SIG-M5 treated with dmso at 0.1 percent for 504 hours (cell line): ENCODE data around the gene TSPOAP1.

Source experiments
- DNase-seq: peaks from one replicate; lab custom pipeline; 2025; ENCODE audit not compliant: unreplicated experiment; lab: John Stamatoyannopoulos, UW

TSPOAP1 gene

DNA sequence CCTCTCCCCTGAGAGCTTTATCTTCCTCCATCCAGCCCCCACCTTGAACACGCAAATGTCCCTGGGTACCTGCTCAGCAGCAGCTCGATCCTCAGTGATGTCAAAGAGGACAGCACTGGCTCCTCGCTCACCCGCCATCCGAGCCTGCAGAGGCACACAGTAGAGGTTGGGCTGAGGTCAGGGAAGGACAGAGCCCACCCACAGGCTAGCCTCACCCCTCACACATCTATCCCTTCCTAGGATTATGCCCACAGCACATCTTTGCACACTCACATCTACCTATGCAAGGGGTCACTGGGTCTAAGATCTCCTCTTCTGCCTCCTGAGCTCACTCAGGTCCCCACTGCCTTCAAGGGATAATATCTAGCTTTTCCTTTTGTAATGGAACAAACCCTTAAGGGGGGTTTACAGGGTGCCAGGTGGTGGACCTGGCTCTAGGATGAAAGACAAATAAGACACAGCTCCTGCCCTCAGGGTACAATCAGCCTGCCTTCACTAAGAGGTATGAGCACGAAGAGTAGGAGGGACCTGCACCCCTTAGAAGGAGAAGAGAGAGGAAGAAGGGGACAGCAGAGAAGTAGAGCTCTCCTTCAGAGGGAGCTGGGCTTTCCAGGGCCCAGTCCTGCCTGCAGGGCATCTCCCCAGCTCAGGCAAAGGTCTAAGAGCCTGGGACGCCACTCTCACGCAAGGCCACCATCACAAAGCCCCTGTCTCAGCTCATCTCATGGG is 35.0 kb upstream of the TSPOAP1 start:
- no peak for DNase-seq

DNA sequence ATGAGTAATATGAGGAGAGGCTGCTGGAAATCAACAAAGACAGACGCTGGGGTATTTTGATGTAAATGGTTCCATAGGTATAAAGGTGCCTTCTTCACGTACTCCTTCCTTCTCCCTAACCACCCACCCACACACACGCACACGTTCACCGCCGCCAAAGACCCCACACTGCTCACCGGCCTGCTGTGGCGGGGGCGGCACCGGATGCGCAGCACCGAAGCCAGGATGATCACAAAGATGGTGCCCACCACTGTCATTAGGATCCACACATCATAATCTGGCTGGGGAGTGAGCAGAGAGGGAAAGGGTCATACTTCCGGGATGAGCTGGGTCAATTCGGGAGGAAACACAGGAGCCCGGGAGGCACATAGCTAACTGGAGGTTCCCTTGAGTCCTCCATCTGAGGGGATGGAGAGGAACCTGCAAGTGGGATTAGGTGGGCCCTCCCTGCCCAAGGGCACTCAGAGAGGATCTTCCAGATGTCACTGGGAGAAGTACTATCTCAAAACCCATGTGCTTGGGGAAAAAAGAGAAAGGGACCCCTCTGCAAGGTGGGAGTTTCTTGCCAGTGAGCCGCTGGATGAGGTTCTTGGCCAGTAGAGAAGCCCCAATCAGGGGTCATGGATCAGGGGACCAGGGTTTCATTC is 33.9 kb upstream of the TSPOAP1 start:
- no peak for DNase-seq

DNA sequence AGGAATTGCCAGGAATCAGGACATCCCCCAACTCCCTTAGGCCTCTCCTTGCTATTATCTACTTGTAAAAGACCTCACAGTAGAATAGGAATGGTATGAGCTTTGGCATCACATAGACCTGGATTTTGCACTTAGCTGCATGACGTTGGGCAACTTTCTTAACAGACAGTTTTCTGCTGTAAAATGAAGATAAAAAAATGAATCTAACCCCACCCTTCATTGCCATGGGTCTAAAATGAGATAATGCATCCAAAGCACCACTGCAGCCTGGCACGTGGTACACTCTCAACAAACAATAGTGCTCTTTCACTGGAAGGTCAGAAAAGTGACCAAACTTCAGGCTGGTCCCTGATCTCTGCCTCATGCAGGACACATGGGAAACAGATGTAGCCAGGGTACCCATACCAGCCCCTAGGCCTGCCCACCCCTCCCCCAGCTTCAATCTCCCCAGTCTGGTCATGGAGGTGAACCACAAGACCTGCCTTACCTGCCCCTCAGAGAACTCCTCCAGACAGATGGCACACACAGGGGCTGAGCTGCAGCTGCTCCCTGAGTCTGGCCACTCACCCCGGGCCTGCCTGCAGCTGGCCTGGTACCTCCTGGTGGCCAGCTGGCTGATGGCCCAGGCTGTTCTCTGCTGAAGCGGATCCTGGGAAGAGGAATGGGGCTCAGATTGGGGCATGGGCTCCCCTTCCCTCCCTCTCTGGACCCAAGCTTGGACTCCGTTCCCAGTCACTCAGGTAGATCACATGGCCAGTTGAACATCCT is 31.9 kb upstream of the TSPOAP1 start:
- no peak for DNase-seq

DNA sequence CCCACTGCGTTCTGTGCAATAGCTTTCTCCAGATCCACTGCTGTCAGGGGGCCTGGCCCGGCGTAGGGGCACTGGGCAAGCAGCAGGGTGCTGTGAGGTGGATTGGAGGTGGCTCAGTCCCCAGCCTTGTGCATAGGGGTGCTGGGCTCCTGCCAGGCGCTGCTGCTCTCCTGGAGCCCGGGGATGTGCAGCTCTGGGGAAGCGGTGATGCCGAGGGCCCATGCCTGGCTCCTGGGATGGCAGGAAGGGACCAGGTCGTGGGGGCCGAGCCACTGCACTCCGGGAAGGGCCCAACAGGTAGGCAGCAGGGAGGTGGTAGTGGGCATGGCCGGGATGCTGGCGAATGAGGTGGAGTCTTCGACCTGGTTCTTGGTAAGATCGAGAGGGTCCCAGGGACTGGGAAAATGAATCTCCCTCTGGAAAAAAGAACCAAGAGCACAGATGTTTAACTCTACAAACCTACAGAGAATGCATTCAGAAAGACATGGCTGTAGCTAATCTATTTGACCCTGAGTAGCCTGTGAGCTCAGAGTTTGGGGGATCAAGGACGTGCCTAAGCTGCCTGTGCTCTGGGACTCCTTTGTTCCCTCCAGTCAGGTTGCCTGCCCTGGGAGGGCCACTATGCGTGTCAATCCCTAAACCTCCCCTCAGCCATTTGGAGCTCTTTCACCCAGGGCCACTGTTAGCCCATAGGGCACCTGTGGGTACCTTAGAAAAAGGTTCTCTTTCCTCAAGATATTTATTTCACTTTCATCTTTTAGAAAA is 30.0 kb upstream of the TSPOAP1 start:
- no peak for DNase-seq

DNA sequence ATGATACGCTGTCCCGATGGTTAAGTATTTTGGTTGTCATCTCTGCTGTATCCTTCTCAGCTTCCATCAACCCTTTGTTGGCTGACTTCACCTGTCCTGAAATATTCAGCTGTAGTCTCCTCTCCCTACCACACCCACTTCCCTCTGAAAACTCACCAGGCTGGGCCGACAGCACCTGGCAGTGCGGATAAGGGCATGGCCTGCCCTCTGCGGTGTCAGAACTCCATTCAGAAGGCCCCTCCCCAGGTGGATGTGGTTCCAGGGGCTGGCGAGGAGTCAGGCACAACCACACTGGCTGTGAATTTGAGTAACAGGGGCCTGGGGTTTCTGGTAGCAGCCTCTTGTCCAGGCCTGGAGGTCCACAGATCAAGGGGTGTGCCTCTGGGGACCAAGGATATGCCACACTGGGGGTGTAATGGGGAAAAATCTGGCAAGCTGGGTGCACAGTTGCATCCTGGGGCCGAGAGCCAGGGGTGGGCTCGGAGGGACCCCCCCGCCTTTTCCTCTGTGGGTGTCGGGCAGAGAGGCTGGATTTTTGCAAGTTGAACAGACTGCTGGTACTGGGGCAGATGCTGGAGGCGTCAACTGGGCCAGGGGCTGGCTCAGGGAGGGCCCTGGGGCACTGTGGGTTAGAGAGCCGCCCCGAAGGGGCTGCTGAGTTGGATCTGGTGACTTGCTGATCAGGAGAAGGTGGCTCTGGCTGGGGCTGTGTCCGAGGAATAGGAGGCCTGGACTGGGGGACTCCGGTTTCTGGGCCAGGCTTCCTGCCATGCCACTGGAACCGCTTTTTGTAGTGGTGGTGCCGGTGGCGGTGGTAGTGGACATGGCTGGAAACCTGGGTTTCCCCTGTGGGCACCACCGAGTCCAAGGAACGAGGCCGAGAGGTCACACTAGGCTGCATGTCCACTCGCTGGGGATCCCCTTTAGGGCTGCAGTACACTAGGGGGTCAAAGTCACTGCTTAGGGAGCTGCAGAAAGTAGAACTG is 29.0 kb upstream of the TSPOAP1 start:
- no peak for DNase-seq

DNA sequence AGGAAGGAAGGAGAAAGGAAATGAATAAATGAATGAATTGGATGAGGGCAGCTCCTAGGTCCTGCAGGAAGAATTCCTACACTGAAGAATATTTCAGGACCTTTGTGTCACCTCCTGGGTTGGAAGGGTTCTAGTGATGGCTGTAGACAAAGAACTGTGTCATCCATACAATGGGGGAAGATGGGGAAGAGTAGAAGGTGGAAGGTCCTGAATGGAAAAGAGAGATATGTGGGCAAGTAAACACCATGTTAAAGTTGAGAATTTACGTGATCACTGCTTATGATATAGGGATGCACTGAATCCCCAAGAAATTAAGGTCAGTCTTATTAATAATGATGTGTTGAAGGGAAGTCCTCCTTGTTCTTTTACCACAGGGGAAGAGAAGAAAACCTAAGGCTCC is 27.6 kb upstream of the TSPOAP1 start:
- no peak for DNase-seq

DNA sequence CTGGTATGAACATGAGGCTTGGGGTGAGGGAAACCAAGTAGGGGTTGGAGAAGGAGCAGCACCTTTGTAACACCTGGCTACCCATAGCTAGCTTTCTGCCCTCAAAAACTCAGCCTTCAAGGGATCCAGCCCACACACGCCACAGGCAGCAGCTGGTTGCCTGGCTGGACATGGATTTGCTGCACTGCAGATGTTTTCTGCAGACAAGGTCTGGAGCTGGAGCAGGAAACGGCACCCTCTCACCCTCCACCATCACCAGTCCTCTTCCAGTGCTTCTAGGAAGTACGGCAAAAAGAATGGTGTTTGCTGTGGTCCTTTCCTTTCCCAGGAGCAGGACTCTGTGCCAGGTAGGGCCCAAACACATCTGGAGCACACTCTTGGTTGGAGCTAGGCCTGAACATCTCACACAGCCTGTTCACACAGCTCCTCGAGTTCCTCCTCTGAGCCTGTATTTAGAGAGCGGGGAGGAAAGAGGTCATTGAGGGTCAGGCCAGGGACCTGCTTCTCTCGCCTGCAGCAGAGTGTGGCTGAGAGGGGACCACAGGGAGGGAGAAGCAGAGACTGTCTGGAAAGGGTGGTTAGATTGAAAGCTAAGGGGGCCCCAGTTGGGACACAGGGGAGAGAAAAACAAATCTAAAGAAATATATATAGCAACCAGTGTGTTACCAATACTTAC is 26.1 kb upstream of the TSPOAP1 start:
- DNase-seq = no peak

DNA sequence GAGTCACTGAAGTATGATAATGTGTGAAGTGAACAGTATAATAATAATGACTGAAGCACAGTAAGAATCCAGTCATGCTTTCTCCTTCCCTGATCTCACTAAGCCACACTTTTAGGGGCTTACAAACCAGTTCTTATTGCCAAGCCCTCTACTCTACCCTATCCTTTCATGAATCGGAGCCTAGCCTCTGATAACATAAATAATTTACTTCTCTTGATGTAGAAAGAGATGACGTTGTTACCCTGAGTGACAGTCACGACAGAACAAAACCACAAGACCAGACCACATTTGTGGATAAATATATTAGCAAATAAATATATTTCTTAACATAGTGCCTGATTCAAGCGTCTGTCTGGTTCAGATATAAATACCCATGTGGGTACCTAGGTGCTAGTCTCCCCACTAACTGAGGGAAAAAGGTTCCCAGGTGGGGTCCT is 24.8 kb upstream of the TSPOAP1 start:
- no peak for DNase-seq

DNA sequence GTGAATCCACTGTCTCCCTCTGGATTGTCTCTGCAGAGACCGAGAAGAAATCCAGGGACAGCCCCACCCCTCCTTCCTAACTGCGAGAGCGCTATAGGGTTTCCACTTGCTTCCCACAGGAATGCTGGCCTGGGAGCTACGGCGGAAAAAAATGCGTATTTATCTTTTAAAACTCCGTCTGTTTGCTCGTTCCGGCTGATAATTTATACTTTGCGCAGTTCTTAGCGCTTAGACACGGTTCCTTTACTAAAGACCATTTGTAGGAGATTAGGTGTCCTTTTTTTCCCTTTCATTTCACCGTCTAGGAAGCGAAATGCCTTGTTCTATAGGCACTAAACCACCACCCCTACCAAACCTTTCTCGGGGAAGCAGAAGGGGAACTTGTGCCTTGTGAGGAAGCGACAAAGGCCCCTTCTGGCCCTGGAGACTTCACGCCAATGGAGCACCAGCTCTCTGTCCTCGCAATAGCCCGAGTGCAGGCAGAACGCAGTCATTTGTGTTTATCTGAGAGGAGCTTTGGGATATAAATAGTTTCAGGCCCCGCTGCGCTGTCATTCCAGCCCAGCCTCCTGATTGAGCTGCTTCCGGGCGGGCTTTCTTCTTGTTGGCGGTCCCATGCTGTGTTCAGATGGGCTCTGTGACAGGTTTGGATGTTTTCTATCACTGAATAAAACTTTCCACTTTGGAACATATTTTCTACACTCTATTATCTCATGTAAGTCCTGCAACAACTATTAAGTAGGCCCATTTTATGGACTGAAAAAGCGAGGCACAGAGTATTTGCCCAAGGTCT is 24.2 kb upstream of the TSPOAP1 start:
- DNase-seq = peak; percentile 76

DNA sequence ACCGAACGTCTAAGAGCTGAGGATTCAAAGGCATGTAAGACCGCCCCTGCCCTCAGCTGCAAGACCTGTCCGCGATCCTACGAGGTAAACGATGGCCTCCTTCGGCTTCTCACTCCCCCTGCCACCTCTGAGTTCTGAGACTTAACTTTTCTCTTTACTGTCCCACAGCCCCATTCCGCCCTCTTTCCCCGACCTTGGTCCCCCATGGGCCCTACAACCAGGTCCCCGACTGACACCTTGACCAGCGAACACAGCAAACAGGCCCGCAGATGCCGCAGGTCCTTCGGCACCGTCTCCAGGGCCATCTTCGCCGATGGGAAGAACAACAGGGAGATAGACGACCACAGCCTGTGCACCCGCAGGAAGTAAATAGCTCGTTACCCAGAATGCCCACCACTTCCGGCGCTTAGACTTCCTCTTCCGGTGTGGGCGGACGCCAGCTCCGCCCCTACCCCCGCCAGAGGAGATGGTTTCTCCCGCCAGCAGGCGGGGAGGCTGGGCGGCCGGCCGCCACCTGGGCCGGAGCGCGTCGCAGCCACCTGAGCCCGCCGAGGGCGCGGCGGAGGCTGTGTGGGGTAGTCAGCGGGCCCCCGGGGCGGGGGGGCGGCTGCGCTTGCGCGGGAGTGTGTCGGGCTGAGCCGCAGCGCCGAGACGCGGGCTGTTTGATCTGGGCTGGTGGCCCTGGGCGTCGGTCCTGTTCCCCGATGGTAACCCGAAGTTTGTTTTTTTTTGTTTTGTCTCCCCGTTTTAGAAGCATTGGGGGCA is 23.4 kb upstream of the TSPOAP1 start, which contains the start of gene SUPT4H1:
SUPT4H1 (minus strand) TSS at position 371 of the 765 bp plus-strand sequence; CDS start at position 305, 66 bp downstream.
- DNase-seq = peak; percentile 98

DNA sequence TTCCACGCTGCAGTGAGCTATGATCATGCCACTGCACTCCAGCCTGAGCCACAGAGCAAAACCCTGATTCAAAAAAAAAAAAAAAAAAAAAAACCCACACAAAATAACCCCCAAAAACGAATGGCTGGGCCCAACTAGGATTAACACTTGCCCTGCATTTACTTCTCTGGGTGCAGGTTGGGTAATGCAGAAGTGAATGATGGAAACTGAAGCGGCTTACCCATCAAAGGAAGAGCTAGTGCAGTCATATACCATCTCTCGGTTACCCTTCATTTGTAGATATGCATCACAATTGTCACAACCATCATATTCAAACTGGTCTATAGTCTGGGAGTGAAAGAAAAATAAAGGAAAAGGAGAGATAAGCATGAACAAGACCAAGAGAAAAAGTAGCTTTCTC is 22.6 kb upstream of the TSPOAP1 start:
- DNase-seq = no peak

DNA sequence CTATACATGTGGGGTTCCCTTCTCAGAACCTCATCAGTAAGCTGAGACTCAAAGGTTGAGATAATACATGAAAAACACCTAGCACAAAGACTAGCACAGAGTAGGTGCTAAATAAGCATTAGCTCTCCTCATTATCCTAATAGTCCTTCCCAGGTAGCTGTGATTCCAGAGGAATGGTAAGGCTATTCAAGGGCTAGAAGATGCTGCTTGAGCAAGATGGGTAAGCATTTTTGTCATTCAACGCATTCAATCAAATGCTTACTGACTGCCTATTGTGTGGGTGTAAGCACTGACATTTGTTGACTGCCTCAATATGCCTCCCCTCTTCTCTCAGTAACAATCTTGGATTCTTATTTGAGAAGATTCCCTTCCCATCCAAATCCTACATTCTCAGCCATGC is 19.4 kb upstream of the TSPOAP1 start:
- DNase-seq = no peak

DNA sequence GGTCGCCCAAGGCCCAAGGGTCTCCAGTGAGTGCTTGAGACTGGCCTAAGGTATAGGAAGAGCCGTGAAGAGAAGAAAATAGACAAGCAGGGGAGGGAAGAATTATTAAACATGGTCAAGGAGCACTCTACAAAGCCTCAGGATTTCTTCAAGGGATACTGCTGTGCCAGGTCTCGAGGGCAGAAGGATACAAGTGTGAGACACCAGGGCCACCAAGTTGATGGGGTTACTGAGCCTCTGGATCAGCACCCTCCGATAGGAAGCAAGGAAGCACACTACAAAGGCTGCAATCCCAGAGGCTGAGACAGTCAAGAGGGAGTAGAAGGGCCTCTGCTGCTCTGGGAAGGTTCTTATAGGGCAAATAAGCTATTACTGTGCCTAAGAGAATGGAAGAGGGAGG is 16.9 kb upstream of the TSPOAP1 start:
- no peak for DNase-seq

DNA sequence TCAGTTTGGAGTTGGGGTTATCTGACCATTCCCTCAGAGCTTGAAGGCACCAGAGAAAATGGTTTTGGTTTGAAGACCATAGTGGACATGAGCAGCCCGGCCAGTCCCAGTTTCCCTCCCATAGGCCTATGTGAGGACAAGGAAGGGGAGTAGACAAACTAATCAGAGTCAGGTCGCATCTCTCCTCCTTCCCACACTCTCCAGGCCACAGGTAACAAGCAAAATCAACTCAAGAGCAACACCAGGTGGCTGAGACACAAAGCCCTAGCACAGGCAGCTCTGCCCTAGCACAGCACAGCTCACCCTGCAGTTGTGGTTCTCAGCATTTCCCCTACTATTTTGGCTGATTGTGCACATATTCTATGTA is 16.2 kb upstream of the TSPOAP1 start:
- no peak for DNase-seq

DNA sequence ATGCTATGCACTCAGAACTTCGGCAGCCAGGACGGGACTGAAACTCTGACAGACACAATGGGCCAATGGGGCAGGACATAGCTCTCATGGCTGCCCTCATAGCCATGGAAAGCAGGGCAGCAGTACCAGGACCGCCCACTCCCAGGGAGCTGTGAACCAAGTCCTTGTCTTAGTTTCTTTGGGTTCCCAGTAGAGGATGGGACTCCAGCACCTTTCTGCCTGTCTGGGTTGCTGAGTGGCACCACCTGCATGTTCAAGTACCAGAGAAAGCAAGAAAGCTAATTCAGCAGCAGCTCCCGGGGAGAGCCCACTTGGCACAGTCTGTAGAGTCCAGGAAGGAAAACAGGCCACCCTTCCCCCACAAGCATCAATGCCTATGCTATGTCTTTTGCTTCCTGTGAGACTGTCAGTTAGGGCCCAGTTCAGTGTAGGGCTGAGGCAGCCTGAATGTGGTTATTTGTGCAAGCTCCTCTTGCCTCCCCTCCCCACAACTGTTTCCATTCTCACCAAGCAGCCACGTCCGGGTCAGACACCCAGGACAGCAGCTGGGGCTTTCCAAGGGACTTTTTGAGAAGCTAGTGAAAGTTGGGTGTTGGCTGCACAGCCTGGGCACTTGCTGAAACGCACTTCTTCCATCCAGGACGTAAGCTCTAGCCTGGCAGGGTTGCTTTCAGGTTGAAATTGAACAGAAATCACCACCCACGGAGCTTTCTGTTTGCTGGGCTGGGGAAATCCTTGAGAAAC is 15.6 kb upstream of the TSPOAP1 start:
- peak; percentile 98 for DNase-seq

DNA sequence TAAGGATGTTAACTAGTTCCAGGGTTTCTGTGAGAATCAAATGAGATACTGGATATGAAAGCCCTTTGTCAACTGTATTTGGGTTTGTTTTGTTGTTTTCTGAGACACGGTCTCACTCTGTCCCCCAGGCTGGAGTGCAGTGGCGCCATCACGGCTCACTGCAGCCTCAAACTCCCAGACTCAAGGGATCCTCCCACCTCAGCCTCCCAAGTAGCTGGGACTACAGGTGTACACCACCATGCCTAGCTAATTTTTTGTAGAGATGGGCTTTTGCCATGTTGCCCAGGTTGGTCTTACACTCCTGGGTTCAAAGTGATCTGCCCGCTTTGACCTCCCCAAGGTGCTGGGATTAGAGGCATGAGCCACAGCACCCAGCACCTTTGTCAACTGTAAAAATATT is 14.5 kb upstream of the TSPOAP1 start:
- DNase-seq = no peak

DNA sequence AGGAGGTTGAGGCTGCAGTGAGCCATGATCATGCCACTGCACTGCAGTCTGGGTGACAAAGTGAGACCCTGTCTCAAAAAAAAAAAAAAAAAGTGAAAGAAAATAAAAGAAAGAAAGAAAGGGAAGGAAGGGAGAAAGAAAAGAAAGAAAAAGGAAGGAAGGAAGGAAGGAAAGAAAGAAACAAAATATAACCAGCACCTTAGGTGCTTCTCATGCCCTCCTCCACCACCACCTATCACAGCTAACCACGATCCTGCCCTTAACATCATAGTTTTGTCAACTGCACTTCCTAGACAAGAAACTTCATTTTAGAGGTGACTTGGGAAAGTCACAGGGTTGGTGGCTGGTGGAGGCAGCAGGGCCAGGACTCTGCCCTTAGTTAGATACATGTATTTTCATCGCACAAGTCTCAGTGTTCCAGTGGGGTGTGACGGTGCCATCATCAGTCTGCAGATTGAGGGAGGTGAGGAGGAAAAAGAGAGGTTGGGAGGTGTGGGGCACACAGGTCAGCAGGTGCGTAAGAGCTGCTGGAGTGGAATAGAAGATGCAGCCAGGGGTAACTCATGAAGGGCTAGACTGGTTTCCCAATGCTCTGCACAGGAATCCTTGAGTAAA is 13.4 kb upstream of the TSPOAP1 start:
- no peak for DNase-seq
